Measurements from ENCODE around the gene ACKR3. TPM values are rescaled to one million over a fixed set of nuclear protein-coding genes. Genes with fewer than 3 reads are reported as not detected.

The ACKR3 gene
- total RNA-seq, 3 donors from 2014 or later = 15.1 to 39.4 (median 23.6) TPM

- DNase-seq (ENCODE audit: low spot score in 2 of 2) = no peak
- intact Hi-C loops (cut with DNase I; ENCODE audit: low total_unique reads) = no loop called here
- Histone ChIP-seq H3K27ac (no peak overlapping the region), H3K36me3 (no peaks in the 10 kb centered on the region), H3K27me3 (no peaks in the 10 kb centered on the region), H3K4me3 (no peak overlapping the region), H3K4me1 (no peaks in the 10 kb centered on the region), H3K9me3 (no peaks in the 10 kb centered on the region)
- TF ChIP-seq, protein P1, sequence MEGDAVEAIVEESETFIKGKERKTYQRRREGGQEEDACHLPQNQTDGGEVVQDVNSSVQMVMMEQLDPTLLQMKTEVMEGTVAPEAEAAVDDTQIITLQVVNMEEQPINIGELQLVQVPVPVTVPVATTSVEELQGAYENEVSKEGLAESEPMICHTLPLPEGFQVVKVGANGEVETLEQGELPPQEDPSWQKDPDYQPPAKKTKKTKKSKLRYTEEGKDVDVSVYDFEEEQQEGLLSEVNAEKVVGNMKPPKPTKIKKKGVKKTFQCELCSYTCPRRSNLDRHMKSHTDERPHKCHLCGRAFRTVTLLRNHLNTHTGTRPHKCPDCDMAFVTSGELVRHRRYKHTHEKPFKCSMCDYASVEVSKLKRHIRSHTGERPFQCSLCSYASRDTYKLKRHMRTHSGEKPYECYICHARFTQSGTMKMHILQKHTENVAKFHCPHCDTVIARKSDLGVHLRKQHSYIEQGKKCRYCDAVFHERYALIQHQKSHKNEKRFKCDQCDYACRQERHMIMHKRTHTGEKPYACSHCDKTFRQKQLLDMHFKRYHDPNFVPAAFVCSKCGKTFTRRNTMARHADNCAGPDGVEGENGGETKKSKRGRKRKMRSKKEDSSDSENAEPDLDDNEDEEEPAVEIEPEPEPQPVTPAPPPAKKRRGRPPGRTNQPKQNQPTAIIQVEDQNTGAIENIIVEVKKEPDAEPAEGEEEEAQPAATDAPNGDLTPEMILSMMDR (IDR thresholded peaks at IDR 0.05) = no peak
- TF ChIP-seq POLR2A (IDR thresholded peaks at IDR 0.05) (no peak), POLR2AphosphoS5 (IDR thresholded peaks at IDR 0.05) (no peak)
Measured at GRCh38 chr2:236576087-236576486, 6.5 kb downstream of the ACKR3 start.

GRCh38 chr2:236576953-236577352 is 7.3 kb downstream of the ACKR3 start:
- TF ChIP-seq, protein P1 (IDR thresholded peaks at IDR 0.05) = no peak
- TF ChIP-seq POLR2A (IDR thresholded peaks at IDR 0.05) = no peak
- no peak for TF ChIP-seq POLR2AphosphoS5 (IDR thresholded peaks at IDR 0.05)
- Histone ChIP-seq H3K36me3 (no peaks in the 10 kb centered on the region), H3K9me3 (no peaks in the 10 kb centered on the region), H3K4me1 (no peaks in the 10 kb centered on the region), H3K4me3 (no peak overlapping the region), H3K27me3 (no peaks in the 10 kb centered on the region), H3K27ac (no peak overlapping the region)
- intact Hi-C loops (cut with DNase I; ENCODE audit: low total_unique reads) = no loop called here
- no peak for DNase-seq (ENCODE audit: low spot score in 2 of 2)

DNA sequence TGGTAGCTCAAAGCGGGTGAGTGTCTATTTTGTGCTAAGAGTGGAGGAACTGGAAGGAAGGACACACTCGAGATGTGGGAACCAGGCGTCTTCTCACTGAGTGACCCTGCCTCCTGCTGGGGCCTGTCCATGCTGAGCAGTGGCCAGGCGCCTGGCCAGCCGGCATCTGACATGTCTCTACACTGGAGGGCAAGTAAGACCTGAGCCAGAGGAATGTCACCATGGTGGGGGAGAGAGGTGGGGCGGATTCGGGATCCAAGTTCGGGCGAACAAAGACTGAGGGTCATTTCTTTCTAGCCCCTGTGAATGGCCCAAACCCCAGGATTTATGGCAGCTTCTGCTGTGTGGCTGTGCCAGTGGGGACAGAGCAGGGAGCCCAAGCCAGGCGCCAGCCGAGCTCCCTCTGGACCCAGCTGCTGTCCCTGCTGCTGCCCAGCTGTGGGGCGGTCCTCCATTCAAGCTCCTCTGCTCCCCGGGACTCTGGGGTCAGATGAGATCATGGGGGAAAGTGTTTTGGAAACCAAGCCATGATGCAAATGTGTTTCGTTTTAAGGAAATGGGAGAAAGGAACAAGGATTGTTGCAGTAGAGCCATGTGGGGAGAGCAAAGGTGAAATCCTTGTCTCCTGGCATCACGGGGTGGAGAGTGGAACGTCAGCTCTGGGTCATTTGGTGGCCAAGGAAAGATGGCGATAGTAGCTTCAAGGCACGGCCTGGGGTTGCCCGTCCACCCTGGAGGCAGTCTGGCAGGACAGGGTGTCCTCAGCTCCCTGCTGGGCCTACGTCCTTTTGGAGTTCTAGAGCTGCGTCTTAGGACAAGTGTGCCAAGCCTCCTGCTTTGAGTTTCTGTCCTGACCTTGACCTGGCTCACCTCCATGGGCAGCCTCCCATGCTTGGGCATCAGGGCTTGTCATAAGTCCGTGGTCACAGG is 8.1 kb downstream of the ACKR3 start:
- Histone ChIP-seq H3K27me3 (no peaks in the 10 kb centered on the region), H3K4me1 (no peaks in the 10 kb centered on the region), H3K9me3 (no peaks in the 10 kb centered on the region), H3K4me3 (no peak overlapping the region), H3K36me3 (no peaks in the 10 kb centered on the region), H3K27ac (no peak overlapping the region)
- intact Hi-C loops (cut with DNase I; ENCODE audit: low total_unique reads) = no loop called here
- DNase-seq (ENCODE audit: low spot score in 2 of 2) = no peak
- TF ChIP-seq POLR2AphosphoS5 (IDR thresholded peaks at IDR 0.05) (no peak), POLR2A (IDR thresholded peaks at IDR 0.05) (no peak)
- TF ChIP-seq, protein P1 (IDR thresholded peaks at IDR 0.05) = no peak

DNA sequence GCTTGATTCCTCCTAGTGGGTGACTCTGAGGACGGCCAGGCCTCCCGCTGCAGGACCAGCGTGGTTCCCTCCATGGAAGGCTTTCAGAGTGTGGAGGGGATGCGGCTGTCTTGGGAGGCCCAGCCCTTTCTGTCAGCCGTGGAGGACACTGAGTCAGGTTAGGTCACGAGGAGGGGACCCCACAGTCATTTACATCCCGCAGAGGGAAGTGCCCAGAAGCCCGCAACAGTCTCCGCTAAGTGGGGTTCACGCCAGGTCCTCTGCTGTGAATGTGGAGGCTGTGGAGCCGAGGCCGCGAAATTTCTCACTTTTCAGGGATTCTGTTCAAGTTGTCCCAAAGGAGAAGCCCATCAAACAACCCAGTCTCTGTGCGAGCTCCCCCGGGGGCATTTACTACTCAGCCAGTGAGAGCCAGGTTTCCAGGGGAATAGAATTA is 8.8 kb downstream of the ACKR3 start:
- DNase-seq (ENCODE audit: low spot score in 2 of 2) = no peak
- intact Hi-C loops (cut with DNase I; ENCODE audit: low total_unique reads) = no loop called here

More for the DNA sequence above, 8.8 kb downstream of the ACKR3 start:
- Histone ChIP-seq H3K36me3 (no peaks in the 10 kb centered on the region), H3K4me3 (no peak overlapping the region), H3K4me1 (no peaks in the 10 kb centered on the region), H3K9me3 (no peaks in the 10 kb centered on the region), H3K27me3 (no peaks in the 10 kb centered on the region), H3K27ac (no peak overlapping the region)
- TF ChIP-seq, protein P1 (IDR thresholded peaks at IDR 0.05) = no peak
- TF ChIP-seq POLR2A (IDR thresholded peaks at IDR 0.05) = no peak

Measured in breast epithelium (tissue), 4 donors.